Measurements from ENCODE around the gene RNF157. TPM values are rescaled to one million over a fixed set of nuclear protein-coding genes. Genes with fewer than 3 reads are reported as not detected.
A peak's percentile ranks its signal among the peaks of the same experiment; 100 is the strongest.

Gene RNF157
- total and polyA plus RNA-seq, 9 of the 15 experiments (the other 6 are each of a cell fraction or from before 2014, with no cell fraction given): 8.1 to 31.7 (median 20.8) TPM

- no peak for TF ChIP-seq ZNF407 (IDR thresholded peaks at IDR 0.05; ENCODE audit: low read depth)
- peak; percentile 40 to 60; a peak in 2 of 4 replicates for TF ChIP-seq MAZ (CRISPR knock-in tag; conservative IDR thresholded peaks at IDR 0.05 in 1 of 2, IDR thresholded peaks at IDR 0.05 in 1 of 2)
- no peak for TF ChIP-seq SIX5 (IDR thresholded peaks at IDR 0.05; ENCODE audit: borderline replicate concordance in 1 of 2, insufficient read depth in 1 of 2, low read depth in 1 of 2, low read length in 2 of 2)
- TF ChIP-seq GABPB1 (CRISPR knock-in tag; IDR thresholded peaks at IDR 0.05): no peak
- TF ChIP-seq TEAD2 (tag; IDR thresholded peaks at IDR 0.05): no peak
- no peak for TF ChIP-seq HOMEZ (CRISPR knock-in tag; IDR thresholded peaks at IDR 0.05)
- TF ChIP-seq E2F8 (IDR thresholded peaks at IDR 0.05; ENCODE audit: low read depth, partially characterized antibody): no peak
- TF ChIP-seq ZNF395 (CRISPR knock-in tag; IDR thresholded peaks at IDR 0.05): peak; percentile 74; the same call in 1 of the 2 replicates
Measured at GRCh38 chr17:76268015-76268749, 27.9 kb upstream of the RNF157 start (continued).
